B cell (primary cell): Measurements from ENCODE around the gene LATS2. TPM values are rescaled to one million over a fixed set of nuclear protein-coding genes. Genes with fewer than 3 reads are reported as not detected.

Experiments
- ATAC-seq: fragments of 200-7000 bp; cut with Tn5 transposase; one replicate; pipeline ENCODE4 v1.10.0; 2021; ENCODE audit warnings: low read depth, mild to moderate bottlenecking, moderate number of reproducible peaks, moderate library complexity
- CTCF ChIA-PET: fragments of 350-600 bp; sonication (Branson Sonifier 250); formaldehyde crosslinking; loops from one replicate; lab custom pipeline; 2021; ENCODE audit warnings: antibody characterized with exemption, inconsistent platforms; lab: Charles Lee
- POLR2A ChIA-PET: fragments of 350-600 bp; sonication (Branson Sonifier 250); formaldehyde crosslinking; loops from one replicate; lab custom pipeline; 2021; ENCODE audit warnings: antibody characterized with exemption; lab: Charles Lee
- DNase-seq: peaks from one replicate; pipeline ENCODE4 v3.0.0; 2013
- H2AFZ ChIP-seq: 2 replicates; pipeline ENCODE4 v1.6.1; 2012; ENCODE audit warnings: mild to moderate bottlenecking, low read depth, low read length; ENCODE audit not compliant: insufficient read depth, poor library complexity, severe bottlenecking
- H3K27ac ChIP-seq, 2 donors: 1 replicate in 1 of 2; 2 replicates in 1 of 2; pipeline ENCODE4 v1.5.1; 2012 to 2013; ENCODE audit warnings: low read length in 2 of 2, mild to moderate bottlenecking in 2 of 2, moderate library complexity in 1 of 2
- H3K27me3 ChIP-seq, 4 experiments: fragments of 200-600 bp in 1 of 4; sonication (generic) in 1 of 4; replicated peaks in 1 of 4; 1 replicate in 2 of 4; 2 replicates in 2 of 4; pipeline versions ENCODE4 v1.6.1 to v1.7.0; 2013 to 2016; ENCODE audit warnings: low read length in 3 of 4, mild to moderate bottlenecking in 2 of 4, mixed read lengths in 1 of 4, moderate library complexity in 1 of 4; ENCODE audit not compliant: insufficient read depth in 4 of 4, control insufficient read depth in 3 of 4; ENCODE audit errors: control extremely low read depth in 1 of 4
- H3K36me3 ChIP-seq, 2 experiments: replicated peaks in 1 of 2; 1 replicate in 1 of 2; 2 replicates in 1 of 2; pipeline versions ENCODE4 v1.6.1 to v1.7.1; 2013; ENCODE audit warnings: low read length in 1 of 2; ENCODE audit not compliant: insufficient read depth in 2 of 2, control insufficient read depth in 1 of 2; ENCODE audit errors: control extremely low read depth in 1 of 2, extremely low read depth in 1 of 2
- H3K4me1 ChIP-seq, 2 donors: fragments of 200-600 bp in 1 of 2; sonication (generic) in 1 of 2; 1 replicate in 1 of 2; 2 replicates in 1 of 2; pipeline versions ENCODE4 v1.5.1 to v1.6.1; 2013 to 2017; ENCODE audit warnings: low read length in 2 of 2; ENCODE audit not compliant: control insufficient read depth in 2 of 2, insufficient read depth in 2 of 2
- H3K4me2 ChIP-seq: replicated peaks from 2 replicates; pipeline ENCODE3; 2012; ENCODE audit warnings: mild to moderate bottlenecking, low read depth, low read length; ENCODE audit not compliant: poor library complexity, severe bottlenecking
- H3K4me3 ChIP-seq, 5 experiments: fragments of 200-600 bp in 1 of 5; sonication (generic) in 1 of 5; 1 replicate in 3 of 5; 2 replicates in 2 of 5; pipeline versions ENCODE4 v1.5.1 to v1.7.0; 2011 to 2016; ENCODE audit warnings: low read length in 4 of 5, mild to moderate bottlenecking in 4 of 5, low read depth in 2 of 5, control low read depth in 1 of 5, moderate library complexity in 1 of 5; ENCODE audit not compliant: insufficient read depth in 1 of 5; ENCODE audit errors: control extremely low read depth in 1 of 5, extremely low read depth in 1 of 5
- H3K79me2 ChIP-seq: fragments of 200-600 bp; sonication (generic); one replicate; pipeline ENCODE4 v1.6.0; 2016; ENCODE audit warnings: low read length; ENCODE audit not compliant: control insufficient read depth, insufficient read depth
- H3K9ac ChIP-seq: fragments of 200-600 bp; sonication (generic); 2 replicates; pipeline ENCODE4 v1.6.1; 2017; ENCODE audit warnings: mild to moderate bottlenecking, low read length, moderate library complexity
- H3K9me3 ChIP-seq, 3 donors: one replicate each; pipeline versions ENCODE4 v1.6.1 to v1.7.1; 2013; ENCODE audit warnings: low read length in 2 of 3; ENCODE audit not compliant: control insufficient read depth in 2 of 3, insufficient read depth in 1 of 3; ENCODE audit errors: control extremely low read depth in 1 of 3
- H4K20me1 ChIP-seq: 2 replicates; pipeline ENCODE4 v1.6.0; 2012; ENCODE audit warnings: mild to moderate bottlenecking, low read length; ENCODE audit not compliant: insufficient read depth, control insufficient read depth, poor library complexity, severe bottlenecking
- H3K27ac Mint-ChIP-seq: one replicate; pipeline ENCODE4 v1.8.0; 2021; ENCODE audit warnings: mixed read lengths
- H3K27me3 Mint-ChIP-seq: one replicate; pipeline ENCODE4 v1.8.0; 2021; ENCODE audit warnings: mixed read lengths
- H3K4me1 Mint-ChIP-seq: one replicate; pipeline ENCODE4 v1.8.0; 2021; ENCODE audit warnings: mixed read lengths
- H3K4me3 Mint-ChIP-seq: one replicate; pipeline ENCODE4 v1.8.0; 2021; ENCODE audit warnings: mixed read lengths
- H3K9me3 Mint-ChIP-seq: one replicate; pipeline ENCODE4 v1.8.0; 2022; ENCODE audit warnings: mixed read lengths; ENCODE audit not compliant: insufficient read depth
- EZH2 ChIP-seq: IDR thresholded peaks from 2 replicates; pipeline ENCODE4 v1.6.1; 2012; ENCODE audit warnings: borderline replicate concordance, low read depth, mild to moderate bottlenecking, moderate library complexity, low read length; ENCODE audit not compliant: insufficient read depth, poor library complexity, severe bottlenecking
- WGBS: methylation state at CpG from one replicate; pipeline ENCODE4 v1.1.5; 2013; ENCODE audit warnings: missing lambda C conversion rate; ENCODE audit not compliant: insufficient coverage; 5-methylcytosine and 5-hydroxymethylcytosine counted together
- intact Hi-C: fragments of 100-400 bp; cut with micrococcal nuclease; formaldehyde crosslinking; loops from one replicate; pipeline ENCODE4 v1.10.0; 2022
- polyA plus RNA-seq: library from polyadenylated mRNA; depleted of rRNA; stranded (reverse); fragments of >200 nt; gene quantifications from 2 replicates; pipeline ENCODE4 v1.2.3, GENCODE V29; 2012
- total RNA-seq, 2 donors: library from RNA; stranded (reverse); fragments of 120-200 nt in 1 of 2; gene quantifications; 1 replicate in 1 of 2; 2 replicates in 1 of 2; pipeline versions ENCODE4 v1.2.3 to v1.2.4, GENCODE V29; 2013 to 2022
- TF ChIP-seq, protein P1 (sequence below): fragments of 200-600 bp; IDR thresholded peaks from one replicate; pipeline ENCODE4 v1.8.0; 2022; ENCODE audit warnings: antibody characterized with exemption, mild to moderate bottlenecking

Gene LATS2
- total and polyA plus RNA-seq, 2 donors (not counting 1 experiment from before 2014, with no cell fraction given), result 1.9 to 2.7 TPM

DNA sequence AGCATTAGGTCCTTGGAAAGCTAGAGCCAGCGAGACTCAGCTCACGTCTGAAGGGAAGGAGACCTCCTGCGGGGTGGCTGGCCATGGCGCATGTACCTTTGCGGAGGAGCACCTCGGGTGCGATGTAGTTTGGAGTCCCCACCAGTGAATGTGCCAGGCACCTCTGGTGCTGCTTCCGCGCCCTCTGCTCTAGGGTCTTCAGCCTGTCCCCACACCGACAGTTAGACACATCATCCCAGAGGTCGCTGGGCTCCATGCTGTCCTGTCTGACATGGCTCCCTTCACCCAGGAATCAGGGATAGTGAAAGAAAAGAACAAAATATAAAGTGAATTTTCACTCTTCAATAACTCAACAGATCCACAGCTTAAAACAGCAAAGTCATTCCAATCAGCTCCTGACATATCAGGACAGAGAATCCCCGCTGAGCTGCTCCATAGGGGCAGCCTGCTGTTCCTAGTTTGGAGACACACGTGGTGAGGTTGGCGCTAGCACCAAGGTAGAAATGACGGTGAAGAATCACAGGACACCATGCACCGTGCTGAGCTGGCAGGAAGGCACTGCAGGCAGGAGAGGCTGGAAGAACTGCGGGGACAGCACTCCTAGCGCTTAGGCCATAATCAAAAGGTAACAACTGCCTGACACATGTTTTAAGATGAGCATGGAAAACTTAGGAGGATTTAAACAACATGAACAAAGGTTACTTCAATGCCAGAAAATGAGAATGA lies 79.9 kb downstream of the LATS2 start:
- no peaks in the 10 kb centered on the region for H3K9me3 ChIP-seq
- ChIA-PET POLR2A (no interaction called here), CTCF (no interaction called here)
- H3K27me3 ChIP-seq, result no peaks in the 10 kb centered on the region
- no peaks in the 10 kb centered on the region for H3K9me3 Mint-ChIP-seq
- H3K4me3 Mint-ChIP-seq, result no peak overlapping the region
- H3K4me2 ChIP-seq, result no peak overlapping the region
- intact Hi-C loops, result no loop called here
- WGBS, result 91% methylated on average over 14 of the region's 18 CpGs
- H3K4me3 ChIP-seq, result no peak overlapping the region
- no peak overlapping the region for H2AFZ ChIP-seq
- no peaks in the 10 kb centered on the region for H3K4me1 Mint-ChIP-seq
- TF ChIP-seq EZH2, result no peak
- TF ChIP-seq, protein P1, sequence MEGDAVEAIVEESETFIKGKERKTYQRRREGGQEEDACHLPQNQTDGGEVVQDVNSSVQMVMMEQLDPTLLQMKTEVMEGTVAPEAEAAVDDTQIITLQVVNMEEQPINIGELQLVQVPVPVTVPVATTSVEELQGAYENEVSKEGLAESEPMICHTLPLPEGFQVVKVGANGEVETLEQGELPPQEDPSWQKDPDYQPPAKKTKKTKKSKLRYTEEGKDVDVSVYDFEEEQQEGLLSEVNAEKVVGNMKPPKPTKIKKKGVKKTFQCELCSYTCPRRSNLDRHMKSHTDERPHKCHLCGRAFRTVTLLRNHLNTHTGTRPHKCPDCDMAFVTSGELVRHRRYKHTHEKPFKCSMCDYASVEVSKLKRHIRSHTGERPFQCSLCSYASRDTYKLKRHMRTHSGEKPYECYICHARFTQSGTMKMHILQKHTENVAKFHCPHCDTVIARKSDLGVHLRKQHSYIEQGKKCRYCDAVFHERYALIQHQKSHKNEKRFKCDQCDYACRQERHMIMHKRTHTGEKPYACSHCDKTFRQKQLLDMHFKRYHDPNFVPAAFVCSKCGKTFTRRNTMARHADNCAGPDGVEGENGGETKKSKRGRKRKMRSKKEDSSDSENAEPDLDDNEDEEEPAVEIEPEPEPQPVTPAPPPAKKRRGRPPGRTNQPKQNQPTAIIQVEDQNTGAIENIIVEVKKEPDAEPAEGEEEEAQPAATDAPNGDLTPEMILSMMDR, result no peak
- H3K27me3 Mint-ChIP-seq, result no peaks in the 10 kb centered on the region
- H3K9ac ChIP-seq, result no peak overlapping the region
- DNase-seq, result no peak
- H4K20me1 ChIP-seq, result no peaks in the 10 kb centered on the region
- H3K27ac Mint-ChIP-seq, result no peak overlapping the region
- ATAC-seq, result no peak
- no peak overlapping the region for H3K27ac ChIP-seq
- no peaks in the 10 kb centered on the region for H3K79me2 ChIP-seq
- no peaks in the 10 kb centered on the region for H3K36me3 ChIP-seq
- no peaks in the 10 kb centered on the region for H3K4me1 ChIP-seq

DNA sequence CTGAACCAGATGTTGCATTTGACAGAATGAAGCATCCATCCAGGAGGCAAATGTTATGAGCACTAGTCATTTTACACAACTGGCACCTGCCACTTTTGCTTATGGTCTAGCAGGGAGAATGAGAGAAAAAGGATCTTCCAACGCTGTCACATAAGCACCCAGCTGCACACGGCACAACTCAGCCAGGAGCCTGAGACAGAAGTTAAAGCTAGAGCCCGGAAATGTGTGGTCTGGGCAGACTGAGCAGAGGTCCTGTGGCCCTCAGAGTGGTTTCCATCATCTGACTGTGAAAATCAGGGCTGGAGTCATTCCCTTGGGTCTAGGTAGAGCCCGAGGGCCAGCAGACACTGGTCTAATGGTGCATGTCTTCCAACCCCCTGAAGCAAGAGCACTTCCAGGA lies 80.5 kb downstream of the LATS2 start:
- H3K4me1 ChIP-seq, result no peaks in the 10 kb centered on the region
- WGBS, result 88% methylated on average over 4 of the region's 4 CpGs

More for the DNA sequence above, 80.5 kb downstream of the LATS2 start:
- no peak overlapping the region for H3K27ac ChIP-seq
- Mint-ChIP-seq H3K27ac (no peak overlapping the region), H3K4me3 (no peak overlapping the region), H3K27me3 (peaks cover 3% of the 10 kb centered on the region), H3K4me1 (no peaks in the 10 kb centered on the region), H3K9me3 (no peaks in the 10 kb centered on the region)
- DNase-seq (no peak), ATAC-seq (no peak)
- no peaks in the 10 kb centered on the region for H3K9me3 ChIP-seq
- H3K4me3 ChIP-seq, result no peak overlapping the region
- intact Hi-C loops, result no loop called here
- no peaks in the 10 kb centered on the region for H4K20me1 ChIP-seq
- H3K36me3 ChIP-seq, result no peaks in the 10 kb centered on the region
- ChIA-PET CTCF (no interaction called here), POLR2A (no interaction called here)
- no peak overlapping the region for H2AFZ ChIP-seq
- H3K79me2 ChIP-seq, result no peaks in the 10 kb centered on the region
- TF ChIP-seq EZH2, result no peak
- H3K27me3 ChIP-seq, result no peaks in the 10 kb centered on the region
- no peak overlapping the region for H3K9ac ChIP-seq
- no peak overlapping the region for H3K4me2 ChIP-seq
